GM12801 (cell line): ENCODE results near the gene RPLP2.

Experiments
- TF ChIP-seq, protein P1 (sequence below): IDR thresholded peaks from one replicate; pipeline ENCODE4 v1.5.1; 2011; ENCODE audit warnings: control low read depth; ENCODE audit not compliant: insufficient read length; ENCODE audit errors: extremely low read depth

The RPLP2 gene

DNA sequence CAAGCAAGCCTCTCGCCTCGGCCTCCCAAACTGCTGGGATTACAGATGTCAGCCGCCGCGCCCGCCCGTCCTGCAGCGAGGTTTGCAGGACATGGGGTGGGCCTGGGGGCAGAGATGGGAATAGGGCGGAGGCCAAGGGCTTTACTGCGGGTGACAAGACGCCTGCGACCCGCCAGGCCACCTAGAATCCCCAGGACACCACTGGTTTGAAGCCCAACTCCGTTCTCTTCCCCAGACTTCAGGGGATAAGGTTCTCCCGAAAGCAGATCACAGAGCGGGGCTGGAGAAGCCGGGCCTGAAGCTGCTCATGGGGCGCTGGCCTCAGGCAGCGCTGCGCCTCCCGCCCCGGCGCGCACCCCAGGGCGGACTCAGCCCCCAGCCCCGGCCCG lies 32.2 kb downstream of the RPLP2 start:
- TF ChIP-seq, protein P1, sequence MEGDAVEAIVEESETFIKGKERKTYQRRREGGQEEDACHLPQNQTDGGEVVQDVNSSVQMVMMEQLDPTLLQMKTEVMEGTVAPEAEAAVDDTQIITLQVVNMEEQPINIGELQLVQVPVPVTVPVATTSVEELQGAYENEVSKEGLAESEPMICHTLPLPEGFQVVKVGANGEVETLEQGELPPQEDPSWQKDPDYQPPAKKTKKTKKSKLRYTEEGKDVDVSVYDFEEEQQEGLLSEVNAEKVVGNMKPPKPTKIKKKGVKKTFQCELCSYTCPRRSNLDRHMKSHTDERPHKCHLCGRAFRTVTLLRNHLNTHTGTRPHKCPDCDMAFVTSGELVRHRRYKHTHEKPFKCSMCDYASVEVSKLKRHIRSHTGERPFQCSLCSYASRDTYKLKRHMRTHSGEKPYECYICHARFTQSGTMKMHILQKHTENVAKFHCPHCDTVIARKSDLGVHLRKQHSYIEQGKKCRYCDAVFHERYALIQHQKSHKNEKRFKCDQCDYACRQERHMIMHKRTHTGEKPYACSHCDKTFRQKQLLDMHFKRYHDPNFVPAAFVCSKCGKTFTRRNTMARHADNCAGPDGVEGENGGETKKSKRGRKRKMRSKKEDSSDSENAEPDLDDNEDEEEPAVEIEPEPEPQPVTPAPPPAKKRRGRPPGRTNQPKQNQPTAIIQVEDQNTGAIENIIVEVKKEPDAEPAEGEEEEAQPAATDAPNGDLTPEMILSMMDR: no peak

DNA sequence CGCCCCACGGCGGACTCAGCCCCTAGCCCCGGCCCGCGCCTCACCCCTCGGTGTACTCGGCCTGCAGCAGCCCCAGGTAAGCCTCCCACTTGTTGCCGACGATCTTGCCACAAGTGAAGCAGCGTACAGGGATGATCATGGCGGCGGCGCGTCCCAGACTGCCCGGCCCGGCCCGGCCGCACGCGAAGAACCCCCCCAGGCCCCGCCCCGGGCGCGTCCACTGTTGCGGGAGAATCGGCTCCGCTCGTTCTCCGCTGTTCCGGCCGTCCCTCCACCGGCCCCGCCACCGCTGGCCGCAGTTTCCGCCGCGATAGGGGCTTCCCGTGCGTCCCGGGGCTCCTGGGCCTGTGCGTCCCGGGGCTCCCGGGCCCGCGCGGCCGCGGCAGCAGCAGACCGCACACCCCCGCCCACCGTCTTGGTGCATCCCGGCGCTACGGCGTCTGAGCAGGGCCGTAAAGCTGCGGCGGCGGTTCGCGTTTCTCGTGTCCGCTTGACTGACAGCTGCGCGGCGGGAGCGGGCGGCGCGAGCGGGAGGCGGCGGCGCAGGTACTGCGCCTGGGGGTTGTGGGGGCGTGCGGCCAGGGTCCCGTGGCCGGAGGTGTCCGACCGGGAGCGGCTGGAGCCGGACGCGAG lies 32.7 kb downstream of the RPLP2 start, which contains the start of the genes POLR2L and TSPAN4:
POLR2L (minus strand) TSS at position 160 of the 633 bp plus-strand sequence; CDS start at position 139, 21 bp downstream.
TSPAN4 (plus strand) TSS at position 483 of the 633 bp plus-strand sequence. CDS start 7,453 bp downstream, outside the sequence.
- TF ChIP-seq, protein P1: no peak

DNA sequence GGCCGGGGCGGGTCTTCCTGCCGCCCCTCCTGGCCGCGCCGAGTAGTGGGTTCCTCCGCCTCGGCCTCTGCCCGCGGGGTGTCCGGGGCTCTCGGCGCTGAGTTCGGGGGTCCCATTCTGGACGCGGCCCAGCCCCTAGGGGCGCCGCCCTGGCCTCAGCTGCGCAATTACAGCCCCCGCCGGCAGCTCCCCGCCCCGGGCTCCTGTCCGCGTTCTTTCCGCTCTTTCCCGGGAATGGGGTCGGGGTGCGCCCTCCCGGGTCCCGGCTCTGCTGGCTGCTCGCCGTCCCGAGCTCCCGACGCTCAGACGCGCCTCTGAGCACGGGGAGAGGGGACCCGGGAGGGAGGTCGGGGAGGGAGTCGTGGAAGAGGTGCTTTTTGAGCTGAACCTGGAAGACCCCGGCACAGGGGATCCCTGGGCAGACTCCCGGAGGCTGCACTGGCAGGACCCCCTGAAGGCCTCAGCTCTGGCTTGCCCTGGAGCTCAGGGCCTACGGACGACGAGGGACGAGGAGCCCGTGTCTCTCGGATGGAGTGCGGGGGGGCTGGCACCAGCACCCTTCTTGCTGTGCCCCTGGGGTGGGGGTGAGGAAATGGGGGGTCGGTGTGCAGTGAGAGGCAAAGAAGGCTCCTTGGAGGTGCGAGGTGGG lies 33.4 kb downstream of the RPLP2 start:
- TF ChIP-seq, protein P1: no peak

DNA sequence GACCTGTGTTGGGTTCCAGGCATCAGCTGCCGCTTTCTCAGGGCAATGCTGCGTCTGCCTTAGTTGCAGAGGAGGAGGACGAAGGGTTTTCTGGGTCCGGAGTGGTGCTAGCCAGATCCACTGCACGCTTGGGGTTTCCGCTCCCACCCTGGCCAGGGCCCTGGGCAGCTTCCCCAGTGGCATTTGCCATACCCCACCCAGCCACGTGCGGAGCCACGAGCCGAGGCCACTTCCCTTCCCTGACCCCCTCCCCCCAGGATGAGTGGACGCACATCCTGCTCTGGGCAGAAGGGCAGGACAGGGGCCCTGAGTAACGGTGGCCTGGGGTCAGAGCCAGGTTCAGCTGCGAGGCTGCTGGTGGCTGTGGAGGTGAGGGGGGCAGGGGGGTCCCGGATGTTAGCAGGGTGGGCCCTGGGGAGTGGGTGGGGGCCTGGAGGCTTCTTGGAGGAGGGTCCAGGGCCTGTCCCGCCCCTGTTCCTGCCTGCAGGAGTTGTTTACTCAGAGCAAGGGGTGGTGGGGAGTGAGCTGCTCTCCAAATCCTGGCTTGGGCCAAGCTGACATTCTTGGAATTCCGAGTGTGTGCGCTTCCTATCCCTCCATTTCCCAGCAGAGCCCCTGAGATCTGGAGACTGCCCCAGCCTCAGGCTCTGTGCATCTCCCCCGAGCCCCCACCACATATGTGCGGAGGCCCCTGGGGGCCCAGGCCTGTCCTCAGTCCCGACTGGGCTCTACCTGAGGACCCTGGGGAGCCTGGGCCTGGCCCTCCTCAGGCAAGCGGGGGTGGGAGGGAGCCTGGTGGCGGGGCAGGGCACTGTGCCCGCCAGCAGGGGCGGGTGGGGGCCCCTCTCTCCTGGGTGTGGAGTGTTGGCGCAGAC lies 34.3 kb downstream of the RPLP2 start:
- TF ChIP-seq, protein P1: no peak

DNA sequence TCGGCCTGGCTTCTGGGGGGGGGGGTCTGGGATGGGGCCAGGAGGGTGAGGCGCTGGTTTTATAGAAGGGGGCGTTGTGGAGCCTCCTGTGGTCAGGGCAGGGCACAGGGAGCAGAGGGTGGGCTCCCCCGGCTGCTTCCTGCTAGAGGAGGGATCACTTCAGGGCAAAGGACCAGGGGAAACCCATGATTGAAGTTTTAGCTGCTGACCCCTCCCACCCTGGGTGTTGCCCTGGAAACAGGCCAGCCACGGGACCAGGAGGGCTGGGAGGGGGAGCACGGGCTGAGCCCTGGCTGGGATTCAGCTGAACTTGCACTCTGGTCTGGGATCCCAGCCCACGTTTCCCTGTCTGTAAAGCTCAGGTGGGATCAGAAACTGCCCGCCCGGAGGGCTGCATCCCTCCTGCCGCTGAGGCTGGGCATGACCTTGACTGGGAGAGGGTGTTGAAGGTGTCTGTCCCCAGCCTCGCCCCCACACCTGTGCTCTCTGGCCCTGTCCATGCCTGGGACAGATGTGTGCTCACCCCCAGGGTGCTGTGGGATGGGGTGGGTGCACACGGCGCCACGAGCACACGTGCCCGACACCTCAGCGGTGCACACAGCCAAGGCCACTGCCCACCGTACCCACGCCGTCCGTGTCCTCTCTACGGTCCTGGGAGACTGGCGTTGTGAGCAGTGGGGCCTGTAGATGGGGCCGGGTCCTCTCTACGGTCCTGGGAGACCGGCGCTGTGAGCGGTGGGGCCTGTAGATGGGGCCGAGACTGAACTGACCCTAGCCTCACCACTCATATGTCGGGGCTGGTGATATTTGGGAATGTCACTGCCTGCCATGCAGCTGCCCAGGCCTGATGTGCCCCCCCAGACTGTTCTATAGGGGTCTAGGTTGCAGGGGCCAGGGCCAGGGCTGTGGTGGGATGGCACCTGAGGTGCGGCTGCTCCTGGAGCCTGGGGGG lies 35.2 kb downstream of the RPLP2 start:
- TF ChIP-seq, protein P1: no peak

DNA sequence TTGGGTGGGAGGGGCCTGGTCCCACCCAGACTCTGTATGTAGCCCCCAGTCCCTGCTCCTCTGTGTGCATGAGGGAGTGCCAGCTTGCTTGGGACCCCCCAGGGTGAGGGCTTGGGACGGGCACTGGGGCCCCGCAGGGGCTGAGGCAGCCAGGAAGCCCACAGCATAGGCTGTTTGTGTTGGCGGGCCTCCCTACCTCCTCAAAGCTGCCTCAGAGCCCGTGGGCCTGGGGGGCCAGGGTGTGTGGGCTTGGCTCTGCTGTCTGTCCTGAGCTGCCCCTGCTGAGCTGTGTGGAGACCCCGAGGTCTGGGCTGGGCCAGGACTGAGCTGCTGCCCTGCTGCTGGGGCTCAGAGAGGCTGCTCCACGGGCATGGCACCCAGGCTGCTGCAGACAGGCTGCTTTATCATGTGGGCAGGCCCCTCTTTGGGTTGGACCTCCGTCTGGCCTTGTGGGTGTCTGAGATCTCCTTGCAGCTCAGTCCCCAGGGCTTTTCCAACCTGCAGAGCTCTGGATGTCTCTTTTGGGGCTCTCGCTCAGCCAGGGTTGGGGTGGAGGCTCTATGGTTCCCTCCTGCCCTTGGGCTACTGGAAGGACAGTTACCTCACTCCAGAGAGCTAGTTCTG lies 36.2 kb downstream of the RPLP2 start:
- TF ChIP-seq, protein P1: no peak
